GM18907 (cell line): ENCODE measurements around the gene WASHC4.
"Not testable (repeated sequence)": the region's sequence is repeated elsewhere in the genome, so short reads cannot be mapped to it uniquely, and the experiment has no call there.

Source experiments
- ATAC-seq: cut with Tn5 transposase; IDR thresholded peaks from one replicate; pipeline ENCODE4 v1.9.1; 2021; ENCODE audit warnings: mild to moderate bottlenecking, moderate library complexity; ENCODE audit not compliant: unreplicated experiment

The WASHC4 gene

GRCh38 chr12:105089817-105090216, 17.7 kb upstream of the WASHC4 start:
- no peak for ATAC-seq

GRCh38 chr12:105090361-105090760, 17.2 kb upstream of the WASHC4 start:
- no peak for ATAC-seq

- ATAC-seq = no peak
Observed at GRCh38 chr12:105091476-105092206, 15.9 kb upstream of the WASHC4 start.

- ATAC-seq = no peak
Observed at GRCh38 chr12:105092336-105092735, 15.2 kb upstream of the WASHC4 start.

GRCh38 chr12:105095338-105095737, 12.2 kb upstream of the WASHC4 start:
- ATAC-seq = not testable (repeated sequence)

- no peak for ATAC-seq
Observed at GRCh38 chr12:105099356-105099755, 8.2 kb upstream of the WASHC4 start.

- no peak for ATAC-seq
Observed at GRCh38 chr12:105100207-105100985, 7.1 kb upstream of the WASHC4 start.

GRCh38 chr12:105100998-105101397, 6.5 kb upstream of the WASHC4 start:
- ATAC-seq = no peak

GRCh38 chr12:105102673-105103072, 4.9 kb upstream of the WASHC4 start:
- no peak for ATAC-seq

GRCh38 chr12:105104762-105105161, 2.8 kb upstream of the WASHC4 start:
- no peak for ATAC-seq

GRCh38 chr12:105106621-105107020, 910 bp upstream of the WASHC4 start:
- no peak for ATAC-seq

GRCh38 chr12:105107171-105107493, 399 bp upstream of the WASHC4 start:
- peak; percentile 25 for ATAC-seq

GRCh38 chr12:105109465-105110212, 2.1 kb downstream of the WASHC4 start:
- peak; percentile 44 for ATAC-seq

- no peak for ATAC-seq
Observed at GRCh38 chr12:105110851-105111250, 3.3 kb downstream of the WASHC4 start.

- no peak for ATAC-seq
Observed at GRCh38 chr12:105113094-105113493, 5.6 kb downstream of the WASHC4 start.

GRCh38 chr12:105116969-105117368, 9.4 kb downstream of the WASHC4 start:
- ATAC-seq = no peak

- no peak for ATAC-seq
Observed at GRCh38 chr12:105120551-105120950, 13.0 kb downstream of the WASHC4 start.

GRCh38 chr12:105138248-105138647, 30.7 kb downstream of the WASHC4 start:
- ATAC-seq = no peak

- no peak for ATAC-seq
Observed at GRCh38 chr12:105141320-105141922, 33.9 kb downstream of the WASHC4 start.

- no peak for ATAC-seq
Observed at GRCh38 chr12:105142259-105142658, 34.7 kb downstream of the WASHC4 start.

GRCh38 chr12:105156260-105156659, 48.7 kb downstream of the WASHC4 start:
- no peak for ATAC-seq
